Transverse colon (tissue), 4 donors: ENCODE results near the gene SPATA25. TPM values are rescaled to one million over a fixed set of nuclear protein-coding genes. Genes with fewer than 3 reads are reported as not detected.
"Not testable (repeated sequence)": the region's sequence is repeated elsewhere in the genome, so short reads cannot be mapped to it uniquely, and the experiment has no call there.

Experiments used
- DNase-seq: peaks from one replicate; pipeline ENCODE4 v3.0.0-alpha.2; 2019
- H3K27ac ChIP-seq, 4 donors: fragments of 200-600 bp; sonication (generic); 2 replicates each; pipeline ENCODE4 v1.5.1; 2016 to 2018; ENCODE audit warnings: inconsistent platforms in 4 of 4
- H3K27me3 ChIP-seq: fragments of 200-600 bp; sonication (generic); 2 replicates; pipeline ENCODE4 v1.5.1; 2017; ENCODE audit warnings: inconsistent platforms
- H3K36me3 ChIP-seq, 4 donors: fragments of 200-600 bp; sonication (generic); 2 replicates each; pipeline ENCODE4 v1.5.1; 2017 to 2019; ENCODE audit warnings: inconsistent platforms in 4 of 4
- H3K4me1 ChIP-seq, 4 donors: fragments of 200-600 bp; sonication (generic); 2 replicates each; pipeline ENCODE4 v1.5.1; 2017 to 2020; ENCODE audit warnings: inconsistent platforms in 4 of 4
- H3K4me3 ChIP-seq, 4 donors: fragments of 200-600 bp; sonication (generic); 1 replicate in 1 of 4; 2 replicates in 3 of 4; pipeline versions ENCODE4 v1.5.1 to v1.6.1; 2017 to 2019; ENCODE audit warnings: inconsistent platforms in 4 of 4
- H3K9me3 ChIP-seq, 2 donors: fragments of 200-600 bp; sonication (generic); 2 replicates each; pipeline ENCODE4 v1.5.1; 2017 to 2019; ENCODE audit warnings: inconsistent platforms in 2 of 2
- EP300 ChIP-seq: sonication (generic); formaldehyde crosslinking; IDR thresholded peaks from one replicate; pipeline ENCODE4 v1.6.1; 2017; ENCODE audit warnings: antibody characterized with exemption, low read depth
- POLR2A ChIP-seq: fragments of 450-650 bp; IDR thresholded peaks from one replicate; pipeline ENCODE4 v1.6.1; 2016; ENCODE audit warnings: antibody characterized with exemption, mild to moderate bottlenecking, moderate library complexity
- POLR2AphosphoS5 ChIP-seq, 3 donors: sonication (generic); formaldehyde crosslinking; IDR thresholded peaks; one replicate each; pipeline ENCODE4 v1.6.1; 2016; ENCODE audit warnings: antibody characterized with exemption in 3 of 3
- WGBS, 2 donors: methylation state at CpG; one replicate each; pipeline ENCODE4 v1.1.5; 2018; ENCODE audit warnings: low coverage in 1 of 2; 5-methylcytosine and 5-hydroxymethylcytosine counted together
- in situ Hi-C, 4 donors: fragments of 200-750 bp; cut with MboI; loops; one replicate each; pipeline versions ENCODE4 v1.15.0 to v1.15.1; 2017; ENCODE audit warnings: low sequenced_read_pairs in 3 of 4, low pct_ligation_motif_present in 1 of 4, low pct_unique_long_range_greater_than_20kb in 1 of 4
- intact Hi-C: fragments of 100-400 bp; cut with DNase I; formaldehyde crosslinking; loops from one replicate; pipeline ENCODE4 v1.15.1; 2023; ENCODE audit warnings: low total_unique reads
- total RNA-seq, 4 donors: library from RNA; depleted of rRNA; stranded (reverse); fragments of >200 nt; gene quantifications; one replicate each; pipeline ENCODE4 v1.1.0, GENCODE V29; 2016
- TF ChIP-seq, protein P1 (sequence below), 5 experiments: fragments of 200-600 bp in 3 of 5; fragments of 450-650 bp in 2 of 5; sonication (generic) in 3 of 5; IDR thresholded peaks; 1 replicate in 2 of 5; 2 replicates in 3 of 5; pipeline ENCODE4 v1.5.1; 2016 to 2017; ENCODE audit warnings: antibody characterized with exemption in 5 of 5, inconsistent platforms in 3 of 5, mild to moderate bottlenecking in 2 of 5, moderate library complexity in 1 of 5

SPATA25 gene
- total RNA-seq, 4 donors from 2014 or later = 3.7 to 103 (median 6.0) TPM

DNA sequence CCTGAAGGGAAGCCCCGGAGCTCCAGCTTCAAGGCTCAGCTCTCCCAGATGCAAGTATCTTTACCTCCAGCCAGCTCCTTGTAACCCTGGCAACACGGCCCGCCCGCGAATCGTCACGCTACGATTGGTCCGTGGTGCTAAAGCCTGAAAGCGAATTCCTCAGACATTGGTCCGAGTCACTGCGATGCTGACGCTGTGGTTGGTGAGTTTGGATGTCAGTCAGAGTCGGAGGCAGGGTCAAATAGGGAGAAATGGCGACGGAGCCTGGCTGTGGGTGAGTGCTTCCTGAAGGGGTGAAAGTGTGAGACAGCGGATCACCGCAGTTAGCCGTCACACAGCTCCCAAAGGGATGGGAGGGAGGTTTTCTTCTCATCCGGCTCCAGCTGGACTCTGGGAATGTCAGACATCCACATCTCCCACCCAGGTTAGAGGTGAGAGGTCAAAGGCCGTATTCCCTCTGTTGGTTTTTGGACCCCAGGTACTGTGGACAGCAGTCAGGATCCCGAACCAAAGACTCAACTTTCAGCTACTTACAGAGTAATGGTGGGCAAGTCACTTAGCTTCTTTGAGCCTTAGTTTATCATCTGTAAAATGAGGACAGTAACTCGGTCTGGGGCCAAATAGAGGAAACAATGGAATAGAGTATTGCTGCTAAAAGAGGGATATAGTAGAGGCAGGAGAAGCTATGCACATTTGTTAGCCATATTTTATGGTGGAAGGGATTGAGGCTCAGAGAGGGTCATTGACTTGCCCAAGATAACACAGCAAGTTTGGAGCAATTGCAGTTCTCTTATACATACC lies 6.2 kb downstream of the SPATA25 start, which contains the start of gene ZSWIM1:
Gene ZSWIM1, plus strand, starts transcription at position 240 of the 801 bp plus-strand sequence. CDS start 1,366 bp downstream, outside the sequence.
- peak within 1 kb of the TSS; percentile 50 to 70 (median 56) for H3K4me3 ChIP-seq
- 1% methylated on average over 13 to 23 of the region's 23 CpGs for WGBS, 2 donors
- peak; percentile 100 for DNase-seq
- peaks cover 0 to 12% (median 8%) of the 10 kb centered on the region in 4 donors for H3K36me3 ChIP-seq
- in situ Hi-C loops = no loop called here
- peak; percentile 63 to 78 (median 75) for TF ChIP-seq POLR2AphosphoS5 (IDR thresholded peaks at IDR 0.05)
- TF ChIP-seq, protein P1, sequence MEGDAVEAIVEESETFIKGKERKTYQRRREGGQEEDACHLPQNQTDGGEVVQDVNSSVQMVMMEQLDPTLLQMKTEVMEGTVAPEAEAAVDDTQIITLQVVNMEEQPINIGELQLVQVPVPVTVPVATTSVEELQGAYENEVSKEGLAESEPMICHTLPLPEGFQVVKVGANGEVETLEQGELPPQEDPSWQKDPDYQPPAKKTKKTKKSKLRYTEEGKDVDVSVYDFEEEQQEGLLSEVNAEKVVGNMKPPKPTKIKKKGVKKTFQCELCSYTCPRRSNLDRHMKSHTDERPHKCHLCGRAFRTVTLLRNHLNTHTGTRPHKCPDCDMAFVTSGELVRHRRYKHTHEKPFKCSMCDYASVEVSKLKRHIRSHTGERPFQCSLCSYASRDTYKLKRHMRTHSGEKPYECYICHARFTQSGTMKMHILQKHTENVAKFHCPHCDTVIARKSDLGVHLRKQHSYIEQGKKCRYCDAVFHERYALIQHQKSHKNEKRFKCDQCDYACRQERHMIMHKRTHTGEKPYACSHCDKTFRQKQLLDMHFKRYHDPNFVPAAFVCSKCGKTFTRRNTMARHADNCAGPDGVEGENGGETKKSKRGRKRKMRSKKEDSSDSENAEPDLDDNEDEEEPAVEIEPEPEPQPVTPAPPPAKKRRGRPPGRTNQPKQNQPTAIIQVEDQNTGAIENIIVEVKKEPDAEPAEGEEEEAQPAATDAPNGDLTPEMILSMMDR (IDR thresholded peaks at IDR 0.05) = peak in 1 of 5 experiments; percentile 17
- TF ChIP-seq POLR2A = peak; percentile 60
- TF ChIP-seq EP300 = no peak
- H3K9me3 ChIP-seq = no peaks in the 10 kb centered on the region
- no peaks in the 10 kb centered on the region for H3K27me3 ChIP-seq
- H3K4me1 ChIP-seq = peaks cover 10 to 26% (median 14%) of the 10 kb centered on the region in 4 donors
- H3K27ac ChIP-seq = peak within 1 kb of the TSS; percentile 88 to 89 (median 88)
- intact Hi-C loops = no loop called here

DNA sequence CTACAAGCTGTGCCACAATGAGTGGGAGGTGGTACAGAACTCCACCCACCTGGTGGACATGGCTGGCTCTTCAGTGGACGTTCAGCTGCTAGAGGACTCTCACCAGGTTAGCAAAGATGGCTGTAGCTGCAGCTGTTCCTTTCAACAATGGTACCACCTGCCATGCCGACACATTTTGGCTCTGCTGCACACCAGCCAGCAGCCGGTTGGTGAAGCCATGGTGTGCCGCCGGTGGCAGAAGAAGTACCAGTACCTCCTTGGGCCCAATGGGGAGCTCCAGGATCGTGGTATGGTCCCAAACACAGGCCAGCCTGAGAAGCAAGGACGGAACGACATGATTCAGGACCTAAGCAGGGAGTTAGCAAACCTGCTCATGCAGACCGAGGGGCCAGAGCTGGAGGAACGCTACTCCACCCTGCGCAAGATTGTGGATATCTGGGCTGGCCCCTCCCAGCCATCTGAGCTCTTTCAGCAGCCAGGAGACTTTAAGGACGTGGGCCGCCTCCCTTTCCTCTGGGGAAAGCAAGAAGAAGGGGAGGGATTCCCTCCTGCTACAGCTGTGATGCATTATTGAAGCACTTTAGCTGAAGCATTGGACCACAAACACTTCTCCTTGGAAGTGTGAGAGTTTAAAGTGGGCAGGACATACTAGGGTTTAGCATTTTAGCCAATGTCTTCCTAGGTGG lies 9.2 kb downstream of the SPATA25 start:
- H3K4me3 ChIP-seq = no peak overlapping the region
- H3K36me3 ChIP-seq = peaks cover 0 to 12% (median 4%) of the 10 kb centered on the region in 4 donors
- DNase-seq = no peak
- in situ Hi-C loops (no loop called here), intact Hi-C loops (no loop called here)
- H3K4me1 ChIP-seq = peaks cover 8 to 19% (median 12%) of the 10 kb centered on the region in 4 donors
- no peaks in the 10 kb centered on the region for H3K27me3 ChIP-seq
- no peaks in the 10 kb centered on the region for H3K9me3 ChIP-seq
- WGBS, 2 donors = 90% methylated on average over 13 of the region's 13 CpGs; no CpG with 5 or more reads in 1 of the 2 donors
- no peak overlapping the region for H3K27ac ChIP-seq
- TF ChIP-seq POLR2A (no peak), POLR2AphosphoS5 (IDR thresholded peaks at IDR 0.05) (no peak), EP300 (no peak)
- TF ChIP-seq, protein P1 (IDR thresholded peaks at IDR 0.05) = no peak

DNA sequence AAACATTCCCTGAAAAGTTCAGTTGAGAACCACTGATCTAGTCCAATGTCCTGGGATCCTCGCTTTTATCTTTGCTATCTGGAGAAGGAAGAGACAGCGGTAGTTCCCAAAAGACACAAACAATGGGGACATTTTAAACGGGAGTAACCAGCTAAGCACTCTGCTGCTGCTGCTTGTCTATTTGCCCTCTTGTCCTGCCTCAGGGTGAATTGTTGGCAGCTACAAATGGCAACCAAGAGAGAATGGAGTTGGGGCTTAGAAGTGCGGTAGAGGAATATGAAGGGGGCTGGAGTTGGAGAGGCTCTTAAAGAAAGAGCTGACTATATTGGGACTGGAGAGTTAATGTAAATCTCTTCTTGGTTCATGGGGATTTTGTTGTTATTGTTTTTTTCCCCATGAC lies 12.8 kb downstream of the SPATA25 start:
- intact Hi-C loops = no loop called here
- no peaks in the 10 kb centered on the region for H3K4me1 ChIP-seq
- in situ Hi-C loops = no loop called here
- H3K4me3 ChIP-seq = no peak overlapping the region
- DNase-seq = no peak
- WGBS, 2 donors = 86 to 91% methylated on average over 4 of the region's 4 CpGs
- no peaks in the 10 kb centered on the region for H3K27me3 ChIP-seq
- TF ChIP-seq EP300 (no peak), POLR2AphosphoS5 (IDR thresholded peaks at IDR 0.05) (no peak), POLR2A (no peak)
- TF ChIP-seq, protein P1 (IDR thresholded peaks at IDR 0.05) = no peak
- no peaks in the 10 kb centered on the region for H3K9me3 ChIP-seq
- H3K36me3 ChIP-seq = peaks cover 0 to 12% (median 2%) of the 10 kb centered on the region in 4 donors
- H3K27ac ChIP-seq = no peak overlapping the region

DNA sequence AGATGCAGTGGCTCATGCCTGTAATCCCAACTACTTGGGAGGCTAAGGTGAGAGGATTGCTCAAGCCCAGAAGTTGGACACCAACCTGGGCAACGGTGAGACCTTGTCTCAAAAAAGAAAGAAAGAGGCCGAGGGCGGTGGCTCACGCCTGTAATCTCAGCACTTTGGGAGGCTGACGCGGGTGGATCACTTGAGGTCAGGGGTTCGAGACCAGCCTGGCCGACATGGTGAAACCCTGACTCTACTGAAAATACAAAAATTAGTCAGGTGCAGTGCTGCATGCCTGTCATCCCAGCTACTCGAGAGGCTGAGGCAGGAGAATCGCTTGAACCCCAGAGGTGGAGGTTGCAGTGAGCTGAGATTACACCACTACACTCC lies 13.3 kb downstream of the SPATA25 start:
- H3K27ac ChIP-seq, DNase-seq, in situ Hi-C loops, intact Hi-C loops, H3K4me3 ChIP-seq, H3K9me3 ChIP-seq, H3K27me3 ChIP-seq, H3K4me1 ChIP-seq: not testable (repeated sequence)
- peaks cover 0 to 12% (median 2%) of the 10 kb centered on the region in 4 donors for H3K36me3 ChIP-seq
- 91 to 96% methylated on average over 4 to 10 of the region's 10 CpGs for WGBS, 2 donors
